Endodermal cell (in vitro differentiated cells): ENCODE data around the gene CCNG1. TPM values are rescaled to one million over a fixed set of nuclear protein-coding genes. Genes with fewer than 3 reads are reported as not detected.

ENCODE experiments used
- DNase-seq: peaks from one replicate; pipeline ENCODE4 v3.0.0-alpha.2; 2017
- H3K27ac ChIP-seq: 2 replicates; pipeline ENCODE4 v1.5.1; 2013; ENCODE audit warnings: mild to moderate bottlenecking, low read depth, low read length, moderate library complexity
- H3K27me3 ChIP-seq: 2 replicates; pipeline ENCODE4 v1.6.1; 2013; ENCODE audit warnings: mild to moderate bottlenecking, low read length, moderate library complexity; ENCODE audit not compliant: insufficient read depth, control insufficient read depth, poor library complexity, severe bottlenecking
- H3K36me3 ChIP-seq: 2 replicates; pipeline ENCODE4 v1.7.0; 2013; ENCODE audit warnings: mild to moderate bottlenecking, low read length, moderate library complexity; ENCODE audit not compliant: control insufficient read depth, insufficient read depth
- H3K4me1 ChIP-seq: one replicate; pipeline ENCODE4 v1.7.0; 2013; ENCODE audit warnings: low read length; ENCODE audit not compliant: control insufficient read depth, insufficient read depth
- H3K4me3 ChIP-seq: 2 replicates; pipeline ENCODE4 v1.5.1; 2013; ENCODE audit warnings: mild to moderate bottlenecking, low read length, moderate library complexity
- H3K9ac ChIP-seq: 2 replicates; pipeline ENCODE4 v1.6.1; 2013; ENCODE audit warnings: mild to moderate bottlenecking, low read length, moderate library complexity; ENCODE audit not compliant: poor library complexity, severe bottlenecking; ENCODE audit errors: extremely low read depth
- H3K9me3 ChIP-seq: 2 replicates; pipeline ENCODE4 v1.6.1; 2013; ENCODE audit warnings: mild to moderate bottlenecking, low read length, moderate library complexity; ENCODE audit not compliant: control insufficient read depth
- H3K27ac Mint-ChIP-seq: 2 replicates; pipeline ENCODE4 v1.8.0; 2020; ENCODE audit warnings: mixed read lengths
- H3K27me3 Mint-ChIP-seq: 2 replicates; pipeline ENCODE4 v1.8.0; 2021; ENCODE audit warnings: mild to moderate bottlenecking, mixed read lengths; ENCODE audit not compliant: insufficient read depth
- H3K36me3 Mint-ChIP-seq: 2 replicates; pipeline ENCODE4 v1.8.0; 2020; ENCODE audit warnings: low read depth, mixed read lengths
- H3K4me1 Mint-ChIP-seq: 2 replicates; pipeline ENCODE4 v1.8.0; 2020; ENCODE audit warnings: mixed read lengths
- H3K4me3 Mint-ChIP-seq: 2 replicates; pipeline ENCODE4 v1.8.0; 2020; ENCODE audit warnings: mild to moderate bottlenecking, moderate library complexity, mixed read lengths
- H3K9me3 Mint-ChIP-seq: 2 replicates; pipeline ENCODE4 v1.8.0; 2020; ENCODE audit warnings: mild to moderate bottlenecking, mixed read lengths
- CTCF ChIP-seq: fragments of 200-600 bp; sonication (generic); conservative IDR thresholded peaks from 2 replicates; pipeline ENCODE4 v1.5.0; 2021; ENCODE audit warnings: antibody characterized with exemption, mild to moderate bottlenecking
- WGBS, 2 experiments: methylation state at CpG; one replicate each; pipeline versions ENCODE4 v1.1.5 to v1.1.7; 2013; ENCODE audit warnings: missing lambda C conversion rate in 2 of 2, mixed read lengths in 1 of 2; ENCODE audit not compliant: insufficient coverage in 1 of 2, insufficient read length in 1 of 2; 5-methylcytosine and 5-hydroxymethylcytosine counted together
- total RNA-seq, 2 donors: library from RNA; stranded (reverse); fragmentation: NEBNext Ultra II Directional in 1 of 2; extraction: Animal tissue kit (Norgen Biotek cat#: 25700) in 1 of 2; gene quantifications; 2 replicates in 1 of 2; 3 replicates in 1 of 2; pipeline ENCODE4 v1.2.1, GENCODE V29; 2021

Gene CCNG1
- total RNA-seq, 2 donors from 2014 or later, result 542 to 622 TPM

GRCh38 chr5:163463063-163463435, 25.7 kb downstream of the CCNG1 start:
- H3K4me1 ChIP-seq, result peaks cover 2% of the 10 kb centered on the region
- Mint-ChIP-seq H3K4me1 (peaks cover 23% of the 10 kb centered on the region), H3K36me3 (peaks cover 12% of the 10 kb centered on the region), H3K27me3 (no peaks in the 10 kb centered on the region), H3K27ac (no peak overlapping the region), H3K9me3 (no peaks in the 10 kb centered on the region), H3K4me3 (no peak overlapping the region)
- H3K27ac ChIP-seq, result no peak overlapping the region
- no peaks in the 10 kb centered on the region for H3K9me3 ChIP-seq
- no peak for DNase-seq
- no peak for TF ChIP-seq CTCF
- no peak overlapping the region for H3K4me3 ChIP-seq
- H3K9ac ChIP-seq, result no peak overlapping the region
- no peaks in the 10 kb centered on the region for H3K27me3 ChIP-seq
- H3K36me3 ChIP-seq, result peaks cover 23% of the 10 kb centered on the region

GRCh38 chr5:163467682-163468081, 30.3 kb downstream of the CCNG1 start:
- Mint-ChIP-seq H3K27ac (no peak overlapping the region), H3K4me1 (peaks cover 15% of the 10 kb centered on the region), H3K36me3 (peaks cover 37% of the 10 kb centered on the region), H3K27me3 (no peaks in the 10 kb centered on the region), H3K4me3 (no peak overlapping the region), H3K9me3 (no peaks in the 10 kb centered on the region)
- no peak for TF ChIP-seq CTCF
- Histone ChIP-seq H3K27me3 (no peaks in the 10 kb centered on the region), H3K36me3 (peaks cover 65% of the 10 kb centered on the region), H3K27ac (no peak overlapping the region), H3K4me1 (peaks cover 3% of the 10 kb centered on the region), H3K4me3 (peak overlapping the region; percentile 1), H3K9ac (no peak overlapping the region), H3K9me3 (no peaks in the 10 kb centered on the region)
- DNase-seq, result no peak
- 88% methylated on average over 4 of the region's 4 CpGs; no CpG with 5 or more reads in 1 of the 2 experiments for WGBS, 2 experiments

- no peaks in the 10 kb centered on the region for H3K4me1 ChIP-seq
- no peak overlapping the region for H3K4me3 ChIP-seq
- no peak for DNase-seq
- Mint-ChIP-seq H3K36me3 (peaks cover 64% of the 10 kb centered on the region), H3K27me3 (no peaks in the 10 kb centered on the region), H3K9me3 (no peaks in the 10 kb centered on the region), H3K4me3 (no peak overlapping the region), H3K27ac (no peak overlapping the region), H3K4me1 (no peaks in the 10 kb centered on the region)
- no peaks in the 10 kb centered on the region for H3K27me3 ChIP-seq
- H3K9me3 ChIP-seq, result no peaks in the 10 kb centered on the region
- H3K36me3 ChIP-seq, result peaks cover 90% of the 10 kb centered on the region
- WGBS, 2 experiments, result 89 to 94% methylated on average over 3 of the region's 3 CpGs
- H3K9ac ChIP-seq, result no peak overlapping the region
- peak; percentile 60 for TF ChIP-seq CTCF
- no peak overlapping the region for H3K27ac ChIP-seq
These were observed 36.3 kb downstream of the CCNG1 start for GRCh38 chr5:163473635-163474243.
